Esophagus mucosa (tissue), 1 donor: Measurements from ENCODE around the gene BICD1. TPM values are rescaled to one million over a fixed set of nuclear protein-coding genes. Genes with fewer than 3 reads are reported as not detected.
"Not testable (repeated sequence)": the region's sequence is repeated elsewhere in the genome, so short reads cannot be mapped to it uniquely, and the experiment has no call there.

Experiments used
- ATAC-seq: fragments of 200-7000 bp; cut with Tn5 transposase; one replicate; pipeline ENCODE4 v1.9.1; 2020
- total RNA-seq: library from RNA; stranded (reverse); gene quantifications from one replicate; pipeline ENCODE4 v1.2.4, GENCODE V29; 2023
- donor health status: DM: yes; HTN: yes; CAD: no.

The BICD1 gene
- total RNA-seq, 1 donor from 2014 or later, result 4.7 TPM

GRCh38 chr12:32249777-32250176 lies 143.1 kb downstream of the BICD1 start:
- no peak for ATAC-seq

GRCh38 chr12:32252199-32253073 lies 145.8 kb downstream of the BICD1 start:
- no peak for ATAC-seq

- no peak for ATAC-seq
These were observed 146.6 kb downstream of the BICD1 start for GRCh38 chr12:32253154-32253790.

GRCh38 chr12:32254260-32254956 lies 147.8 kb downstream of the BICD1 start:
- ATAC-seq, result no peak

- no peak for ATAC-seq
These were observed 148.9 kb downstream of the BICD1 start for GRCh38 chr12:32255588-32255987.

- ATAC-seq, result no peak
These were observed 151.2 kb downstream of the BICD1 start for GRCh38 chr12:32257695-32258496.

GRCh38 chr12:32260696-32261095 lies 154.0 kb downstream of the BICD1 start:
- ATAC-seq, result no peak

- no peak for ATAC-seq
These were observed 155.0 kb downstream of the BICD1 start for GRCh38 chr12:32261638-32262037.

- no peak for ATAC-seq
These were observed 158.3 kb downstream of the BICD1 start for GRCh38 chr12:32264961-32265360.

GRCh38 chr12:32265456-32265855 lies 158.8 kb downstream of the BICD1 start:
- ATAC-seq, result no peak

- no peak for ATAC-seq
These were observed 159.3 kb downstream of the BICD1 start for GRCh38 chr12:32265951-32266350.

GRCh38 chr12:32266756-32267155 lies 160.1 kb downstream of the BICD1 start:
- ATAC-seq, result no peak

- no peak for ATAC-seq
These were observed 164.4 kb downstream of the BICD1 start for GRCh38 chr12:32270818-32271710.

- ATAC-seq, result no peak
These were observed 165.8 kb downstream of the BICD1 start for GRCh38 chr12:32272465-32272864.

- no peak for ATAC-seq
These were observed 166.4 kb downstream of the BICD1 start for GRCh38 chr12:32273063-32273522.

- no peak for ATAC-seq
These were observed 167.1 kb downstream of the BICD1 start for GRCh38 chr12:32273712-32274111.

GRCh38 chr12:32274665-32275064 lies 168.0 kb downstream of the BICD1 start:
- no peak for ATAC-seq

- not testable (repeated sequence) for ATAC-seq
These were observed 168.9 kb downstream of the BICD1 start for GRCh38 chr12:32275520-32275919.

- no peak for ATAC-seq
These were observed 171.1 kb downstream of the BICD1 start for GRCh38 chr12:32277774-32278173.

- ATAC-seq, result no peak
These were observed 174.5 kb downstream of the BICD1 start for GRCh38 chr12:32281098-32281497.

GRCh38 chr12:32284561-32284960 lies 177.9 kb downstream of the BICD1 start:
- ATAC-seq, result no peak
